HG03565 (cell line): ENCODE data around the gene NDOR1.
A peak's percentile ranks its signal among the peaks of the same experiment; 100 is the strongest.
"Not testable (repeated sequence)": the region's sequence is repeated elsewhere in the genome, so short reads cannot be mapped to it uniquely, and the experiment has no call there.

Experiments used
- ATAC-seq: cut with Tn5 transposase; IDR thresholded peaks from one replicate; pipeline ENCODE4 v1.9.1; 2021; ENCODE audit warnings: mild to moderate bottlenecking, moderate library complexity; ENCODE audit not compliant: unreplicated experiment

Gene NDOR1

DNA sequence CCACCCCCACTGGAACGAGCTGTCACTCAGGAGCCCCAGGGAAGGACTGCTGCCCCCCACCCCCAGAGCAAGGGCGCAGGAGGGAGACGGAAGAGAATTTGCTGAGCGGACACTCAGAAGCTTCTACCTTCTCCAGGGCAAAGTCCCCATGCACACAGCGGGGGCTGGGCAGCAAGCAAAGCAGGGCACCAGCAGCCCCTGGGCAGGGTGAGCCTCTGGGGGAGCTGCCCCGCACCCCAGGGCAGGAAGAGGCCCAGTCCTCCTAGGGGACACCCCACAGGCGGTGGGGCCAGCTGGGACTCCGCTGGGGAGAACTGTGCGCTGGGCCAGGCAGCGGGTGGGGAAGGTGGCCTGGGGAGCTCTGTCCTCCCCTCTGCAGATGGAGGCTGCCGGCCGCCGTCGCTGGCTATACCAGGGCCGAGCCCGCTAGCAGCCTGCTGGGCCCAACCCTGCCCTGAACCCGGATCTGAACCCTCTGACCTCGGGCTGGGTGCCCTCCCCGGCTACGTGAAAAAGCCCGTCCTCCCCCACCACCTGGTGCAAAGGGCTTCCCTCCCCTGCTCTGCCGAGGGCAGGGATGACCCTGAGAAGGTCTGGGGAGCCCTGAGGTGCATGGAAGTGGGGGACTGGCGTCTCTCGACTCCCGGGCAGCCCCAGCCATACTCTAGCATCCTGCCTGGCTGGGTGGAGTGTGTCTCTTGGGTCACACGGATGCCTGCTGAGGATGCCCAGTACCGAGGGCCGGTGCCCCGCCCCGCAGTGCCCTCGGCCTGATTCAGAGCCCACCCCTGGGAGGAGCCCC, 24.6 kb downstream of the NDOR1 start:
- ATAC-seq: no peak

DNA sequence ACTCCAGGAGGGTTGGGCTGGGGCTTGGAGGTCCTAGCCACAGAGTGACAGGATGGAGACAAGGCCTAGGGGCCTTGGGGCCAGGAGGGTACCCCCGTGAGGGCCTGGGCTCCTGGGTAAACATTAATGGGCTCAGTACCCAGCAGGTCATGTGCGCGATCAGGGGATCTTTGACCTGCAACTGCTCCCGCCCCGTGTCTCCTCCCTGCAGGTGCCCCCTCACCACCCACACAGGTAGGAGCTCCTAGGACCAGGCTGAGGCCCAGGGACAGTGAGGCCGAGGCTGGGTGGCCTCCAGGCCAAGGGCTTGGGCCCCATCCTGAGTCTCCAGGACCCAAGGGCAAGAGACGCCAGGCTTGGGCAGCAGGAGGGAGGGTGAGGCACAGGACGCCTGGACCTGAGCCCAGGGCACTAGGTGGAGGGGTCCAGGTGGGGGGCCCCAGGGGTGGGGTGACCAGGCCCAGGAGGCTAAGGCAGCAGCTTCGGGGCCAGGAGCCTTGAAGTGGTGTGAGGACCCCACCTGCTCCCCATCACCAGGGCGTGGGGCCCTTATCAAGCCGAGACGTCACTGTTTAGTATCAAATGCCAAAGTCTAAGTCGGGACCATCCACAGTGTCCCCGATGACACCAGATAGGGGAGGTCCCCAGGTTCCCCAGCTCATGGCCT, 25.3 kb downstream of the NDOR1 start, which contains the start of gene SLC34A3:
TSS of gene SLC34A3 (plus strand) at position 197 of the 667 bp plus-strand sequence. CDS start 802 bp downstream, outside the sequence.
- ATAC-seq: no peak

DNA sequence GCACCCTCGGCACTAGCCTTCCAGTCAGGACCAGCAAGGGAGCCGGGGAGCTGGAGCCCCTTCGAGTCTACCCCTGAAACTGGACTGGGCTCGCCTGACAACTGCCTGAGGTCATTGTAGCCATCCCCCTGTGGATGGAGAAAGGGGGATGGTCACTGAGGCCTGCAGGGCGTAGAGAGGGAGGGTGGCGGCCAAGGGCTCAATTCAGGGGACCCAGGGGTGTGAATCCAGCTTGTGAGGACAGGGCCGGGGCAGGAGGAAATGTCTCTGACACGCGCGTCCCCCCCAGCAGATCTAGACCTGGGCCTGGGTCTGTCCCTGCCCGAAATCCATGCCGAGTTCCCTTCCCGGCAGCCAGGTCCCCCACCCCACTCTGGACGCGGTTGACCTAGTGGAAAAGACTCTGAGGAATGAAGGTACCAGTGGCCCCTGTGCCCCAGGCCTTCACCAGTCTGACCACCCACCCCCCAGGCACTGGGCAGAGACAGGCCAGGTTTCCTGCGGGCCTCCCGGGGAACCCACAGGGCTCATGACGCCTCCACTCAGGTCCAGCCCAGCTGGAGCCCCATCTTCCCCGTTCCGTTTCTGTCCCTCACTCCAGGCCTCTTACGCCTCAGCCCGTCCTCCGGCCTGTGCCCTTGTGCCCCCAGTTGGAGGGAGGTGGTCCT, 26.0 kb downstream of the NDOR1 start:
- ATAC-seq: no peak

DNA sequence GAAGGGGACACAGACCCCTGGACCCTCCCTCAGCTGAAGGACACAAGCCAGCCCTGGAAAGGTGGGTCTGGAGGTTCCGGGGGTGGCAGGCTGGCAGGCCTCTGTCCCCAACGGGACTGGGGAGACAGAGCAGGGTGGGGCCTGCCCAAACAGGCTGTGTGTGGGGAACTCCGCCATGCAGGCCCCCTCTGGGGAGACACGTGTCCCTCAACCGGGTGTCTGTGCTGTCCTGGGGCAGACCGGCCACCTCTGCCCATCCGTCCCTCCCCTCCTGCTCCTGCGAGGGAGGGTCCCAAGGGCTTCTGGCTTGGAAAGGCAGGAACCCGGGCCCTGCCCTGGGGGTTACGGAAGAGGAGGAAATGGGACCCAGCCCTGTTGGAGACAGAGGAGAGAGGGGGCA, 26.6 kb downstream of the NDOR1 start:
- no peak for ATAC-seq

DNA sequence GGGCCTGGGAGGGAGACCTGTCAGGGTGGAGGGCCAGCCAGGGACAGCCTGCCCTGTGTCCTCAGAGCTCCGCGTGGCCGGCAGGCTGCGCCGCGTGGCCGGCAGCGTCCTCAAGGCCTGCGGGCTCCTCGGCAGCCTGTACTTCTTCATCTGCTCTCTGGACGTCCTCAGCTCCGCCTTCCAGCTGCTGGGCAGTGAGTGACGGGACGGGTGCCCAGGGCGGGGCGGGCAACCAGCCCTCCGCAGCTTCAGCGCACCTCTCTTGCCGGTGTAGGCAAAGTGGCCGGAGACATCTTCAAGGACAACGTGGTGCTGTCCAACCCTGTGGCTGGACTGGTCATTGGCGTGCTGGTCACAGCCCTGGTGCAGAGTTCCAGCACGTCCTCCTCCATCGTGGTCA, 27.0 kb downstream of the NDOR1 start:
- no peak for ATAC-seq

- no peak for ATAC-seq
Observed at GRCh38 chr9:137233143-137233980, 27.9 kb downstream of the NDOR1 start.

DNA sequence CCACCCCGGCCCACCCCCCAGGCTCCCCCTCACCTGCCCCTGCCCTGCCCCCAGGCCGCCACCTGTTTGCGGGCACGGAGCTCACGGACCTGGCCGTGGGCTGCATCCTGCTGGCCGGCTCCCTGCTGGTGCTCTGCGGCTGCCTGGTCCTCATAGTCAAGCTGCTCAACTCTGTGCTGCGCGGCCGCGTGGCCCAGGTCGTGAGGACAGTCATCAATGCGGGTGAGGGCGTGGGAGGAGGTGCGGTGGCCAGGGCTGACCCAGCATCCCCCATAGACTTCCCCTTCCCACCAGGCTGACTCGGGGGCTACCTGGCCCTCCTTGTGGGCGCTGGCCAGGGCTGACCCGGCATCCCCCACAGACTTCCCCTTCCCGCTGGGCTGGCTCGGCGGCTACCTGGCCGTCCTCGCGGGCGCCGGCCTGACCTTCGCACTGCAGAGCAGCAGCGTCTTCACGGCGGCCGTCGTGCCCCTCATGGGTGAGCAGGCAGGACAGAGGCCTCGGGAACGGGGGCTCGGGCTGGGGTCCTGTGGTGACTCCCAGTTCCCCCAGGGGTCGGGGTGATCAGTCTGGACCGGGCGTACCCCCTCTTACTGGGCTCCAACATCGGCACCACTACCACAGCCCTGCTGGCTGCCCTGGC, 28.7 kb downstream of the NDOR1 start:
- ATAC-seq: no peak

GRCh38 chr9:137234758-137235423, 29.4 kb downstream of the NDOR1 start:
- ATAC-seq: no peak

- ATAC-seq: no peak
Observed at GRCh38 chr9:137235424-137236237, 30.1 kb downstream of the NDOR1 start.

DNA sequence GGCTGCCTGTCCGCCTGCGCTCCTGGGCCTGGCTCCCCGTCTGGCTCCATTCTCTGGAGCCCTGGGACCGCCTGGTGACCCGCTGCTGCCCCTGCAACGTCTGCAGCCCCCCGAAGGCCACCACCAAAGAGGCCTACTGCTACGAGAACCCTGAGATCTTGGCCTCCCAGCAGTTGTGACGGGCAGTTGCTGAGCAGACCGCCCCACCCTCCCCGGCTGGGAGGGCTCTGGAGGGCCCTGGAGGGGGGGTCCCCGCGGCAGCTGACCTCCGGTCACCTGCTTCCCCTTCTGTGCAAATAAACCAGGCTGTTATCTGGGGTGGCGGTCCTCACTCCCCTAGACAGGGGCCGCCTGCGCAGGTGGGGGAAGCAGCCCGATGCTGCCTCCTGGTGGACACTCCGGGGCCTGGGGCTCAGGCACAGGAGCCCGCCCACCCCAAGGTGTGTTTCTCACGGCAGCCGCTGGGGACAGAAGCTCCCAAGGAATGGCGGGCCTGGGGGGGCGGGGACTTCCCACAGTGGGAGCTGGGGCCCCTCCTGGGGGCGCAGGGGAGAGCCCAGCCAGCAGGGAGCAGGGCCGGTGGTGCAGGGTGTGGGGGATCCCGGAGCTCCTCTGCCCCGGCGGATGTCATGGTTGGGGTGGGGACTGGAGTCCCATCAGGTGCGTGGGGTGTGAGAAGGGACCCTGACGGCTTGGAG, 30.9 kb downstream of the NDOR1 start:
- ATAC-seq: no peak

DNA sequence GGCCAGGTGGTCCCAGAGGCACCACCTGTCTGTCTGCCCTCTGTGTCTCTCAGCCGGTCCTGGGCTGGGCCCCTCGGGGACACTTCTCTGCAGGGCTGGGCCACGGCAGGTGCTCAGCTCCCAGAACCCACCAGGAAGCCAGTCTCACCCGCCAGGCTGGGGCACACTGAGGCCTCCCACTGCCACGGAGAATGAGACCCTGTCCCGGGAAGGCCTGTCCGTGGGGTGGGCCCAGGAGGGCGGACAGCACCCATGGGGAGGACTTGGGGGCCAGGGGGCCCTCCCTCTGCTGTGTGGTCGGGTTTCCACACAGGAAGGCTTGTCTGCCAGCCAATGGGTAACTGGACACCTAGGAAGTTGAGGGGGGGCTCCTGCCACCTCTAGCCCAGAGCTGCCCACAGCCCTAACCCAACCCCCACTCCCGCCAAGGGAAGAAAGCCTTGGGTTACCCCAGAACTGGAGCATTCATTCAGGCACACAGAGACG, 31.5 kb downstream of the NDOR1 start:
- no peak for ATAC-seq

DNA sequence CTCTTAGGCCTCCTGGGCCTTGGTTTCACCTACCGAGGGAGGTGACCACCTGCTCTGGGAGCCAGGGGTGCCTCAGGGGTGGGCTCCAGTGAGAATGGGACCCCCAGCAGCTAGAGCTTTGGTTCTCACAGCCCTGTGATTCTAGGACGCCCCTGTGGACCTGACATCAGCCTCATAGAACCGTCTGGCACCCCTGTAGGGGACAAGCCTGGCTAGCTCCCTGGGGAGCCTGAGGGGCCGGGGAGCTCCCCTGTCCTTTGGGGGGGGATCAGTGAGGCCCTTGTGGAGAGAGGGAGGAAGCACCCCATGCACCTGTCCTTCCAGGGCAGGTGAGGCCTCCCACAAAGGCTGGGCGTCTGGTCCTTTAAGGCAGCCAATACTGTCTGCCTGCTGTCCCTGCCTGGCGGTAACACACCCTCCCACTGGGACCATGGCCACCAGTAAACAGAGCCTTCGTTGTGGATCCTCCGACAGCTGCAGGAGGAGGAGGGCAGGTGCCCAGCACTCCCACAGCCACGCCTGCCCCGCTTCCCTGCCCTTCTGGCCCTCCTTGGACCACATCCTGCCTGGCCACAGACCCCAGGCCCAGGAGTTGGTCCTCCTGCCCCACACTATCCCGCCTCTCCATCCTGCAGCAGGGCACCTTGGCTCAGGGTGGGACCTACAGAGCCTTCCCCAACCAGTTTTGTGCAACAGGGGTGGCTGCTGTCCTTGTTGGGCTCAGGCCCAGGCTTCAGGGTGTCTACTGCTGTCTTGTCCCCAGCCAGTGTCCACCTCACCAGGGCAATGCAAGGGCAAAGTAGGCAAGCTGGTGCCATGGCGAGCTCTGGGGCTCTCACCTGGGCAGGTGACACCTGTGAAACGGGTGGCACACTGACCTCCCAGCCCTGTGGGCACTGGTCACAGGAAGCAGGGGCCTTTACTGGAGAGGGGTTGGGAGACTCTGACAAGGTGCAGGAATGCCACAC, 32.5 kb downstream of the NDOR1 start:
- no peak for ATAC-seq

- ATAC-seq: not testable (repeated sequence)
Observed at GRCh38 chr9:137239541-137240200, 34.2 kb downstream of the NDOR1 start.

DNA sequence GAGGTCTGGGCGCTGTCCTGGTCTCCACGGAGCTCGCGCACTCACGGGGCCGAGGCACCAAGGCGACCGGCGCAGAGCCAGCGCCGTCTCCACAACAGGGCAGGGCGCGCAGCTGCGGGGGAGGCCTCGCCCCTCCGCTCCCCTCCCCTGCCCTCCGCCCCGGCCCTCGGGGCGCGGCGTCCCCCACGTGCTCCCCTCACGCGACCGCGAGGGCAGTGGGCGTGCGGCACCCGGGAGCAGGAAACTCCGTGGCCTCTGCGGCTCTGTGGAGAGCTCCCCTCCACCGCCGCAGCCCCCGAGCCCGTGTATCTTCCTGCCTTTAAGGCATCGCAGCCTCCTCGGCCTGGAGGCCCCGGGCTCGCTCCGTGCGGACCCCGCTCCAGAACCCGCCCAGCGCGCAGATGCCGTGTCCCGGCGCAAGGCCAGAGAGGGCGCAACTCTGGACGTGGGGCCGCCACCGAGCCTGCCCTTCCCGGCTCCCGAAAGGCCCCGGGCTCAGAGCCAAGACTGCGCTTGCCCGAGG, 34.9 kb downstream of the NDOR1 start:
- peak; percentile 18 for ATAC-seq

GRCh38 chr9:137240841-137241489, 35.5 kb downstream of the NDOR1 start, which contains the start of gene TUBB4B:
TSS of gene TUBB4B (plus strand) at chr9:137241287. CDS start at chr9:137241361, 74 bp downstream.
- peak; percentile 70 for ATAC-seq
